ENCODE data around the gene C18orf63. TPM values are rescaled to one million over a fixed set of nuclear protein-coding genes. Genes with fewer than 3 reads are reported as not detected.

Gene C18orf63
- polyA plus RNA-seq, 1 experiment: not detected

DNA sequence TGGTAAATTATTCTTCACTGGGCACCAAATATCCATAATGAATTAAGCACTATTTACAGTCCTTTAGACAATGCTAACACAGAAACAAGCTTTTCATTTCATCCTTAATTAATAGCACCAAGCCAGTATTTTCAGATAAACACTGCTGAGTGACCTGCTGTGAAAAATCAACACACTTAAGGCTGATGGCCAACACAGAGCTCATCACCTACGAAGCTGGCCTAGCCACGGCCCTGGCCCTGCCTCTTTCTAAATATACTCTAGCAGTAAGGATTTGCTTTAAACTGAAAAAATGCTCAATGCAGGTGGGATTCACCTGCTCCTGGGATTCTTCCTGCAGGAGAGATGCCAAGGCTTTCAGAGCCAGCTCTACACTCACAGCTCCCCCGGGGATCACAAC lies 42.2 kb upstream of the C18orf63 start:
- DNase-seq (ENCODE audit: low read depth, low spot score): no peak
- H3K27me3 ChIP-seq (ENCODE audit: control insufficient read depth, insufficient read depth, low read length): no peaks in the 10 kb centered on the region
- POLR2A ChIA-PET: interaction anchor here (0.6 kb wide), 1 partner anchor 223 kb away, joined by 3 read pairs; the partner anchor contains the start of gene CNDP2
- H3K27ac ChIP-seq (ENCODE audit: low read depth, low read length): no peak overlapping the region
- no peaks in the 10 kb centered on the region for H3K9me3 ChIP-seq (ENCODE audit: control insufficient read depth, insufficient read depth, low read length)
- TF ChIP-seq, protein P1, sequence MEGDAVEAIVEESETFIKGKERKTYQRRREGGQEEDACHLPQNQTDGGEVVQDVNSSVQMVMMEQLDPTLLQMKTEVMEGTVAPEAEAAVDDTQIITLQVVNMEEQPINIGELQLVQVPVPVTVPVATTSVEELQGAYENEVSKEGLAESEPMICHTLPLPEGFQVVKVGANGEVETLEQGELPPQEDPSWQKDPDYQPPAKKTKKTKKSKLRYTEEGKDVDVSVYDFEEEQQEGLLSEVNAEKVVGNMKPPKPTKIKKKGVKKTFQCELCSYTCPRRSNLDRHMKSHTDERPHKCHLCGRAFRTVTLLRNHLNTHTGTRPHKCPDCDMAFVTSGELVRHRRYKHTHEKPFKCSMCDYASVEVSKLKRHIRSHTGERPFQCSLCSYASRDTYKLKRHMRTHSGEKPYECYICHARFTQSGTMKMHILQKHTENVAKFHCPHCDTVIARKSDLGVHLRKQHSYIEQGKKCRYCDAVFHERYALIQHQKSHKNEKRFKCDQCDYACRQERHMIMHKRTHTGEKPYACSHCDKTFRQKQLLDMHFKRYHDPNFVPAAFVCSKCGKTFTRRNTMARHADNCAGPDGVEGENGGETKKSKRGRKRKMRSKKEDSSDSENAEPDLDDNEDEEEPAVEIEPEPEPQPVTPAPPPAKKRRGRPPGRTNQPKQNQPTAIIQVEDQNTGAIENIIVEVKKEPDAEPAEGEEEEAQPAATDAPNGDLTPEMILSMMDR (IDR thresholded peaks at IDR 0.05; ENCODE audit: low read depth, low read length): no peak
- CTCF ChIA-PET: no interaction called here
- H3K4me3 ChIP-seq (ENCODE audit: low read depth, low read length): no peak overlapping the region

DNA sequence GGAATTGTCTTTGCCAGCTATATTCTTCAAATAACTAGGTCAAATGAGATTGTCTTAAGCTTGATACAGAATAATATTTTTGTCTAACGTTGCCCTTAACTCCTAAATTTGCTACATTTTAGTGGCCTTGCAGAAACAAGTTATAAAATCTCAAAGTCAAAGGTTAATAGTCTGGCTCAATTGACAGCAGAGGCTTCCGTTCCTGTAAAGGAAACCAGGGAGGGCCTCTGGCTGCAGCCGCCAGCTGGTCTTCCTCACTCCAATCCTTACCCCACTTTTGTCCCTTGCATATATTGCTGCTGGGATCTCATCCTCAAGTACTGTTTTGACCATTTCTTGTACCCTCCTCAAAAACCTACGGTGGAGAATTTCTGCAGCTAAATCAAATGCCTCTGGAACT lies 40.9 kb upstream of the C18orf63 start:
- POLR2A ChIA-PET: no interaction called here
- CTCF ChIA-PET: no interaction called here
- Histone ChIP-seq H3K27ac (ENCODE audit: low read depth, low read length) (no peak overlapping the region), H3K4me3 (ENCODE audit: low read depth, low read length) (no peak overlapping the region), H3K27me3 (ENCODE audit: control insufficient read depth, insufficient read depth, low read length) (no peaks in the 10 kb centered on the region), H3K9me3 (ENCODE audit: control insufficient read depth, insufficient read depth, low read length) (no peaks in the 10 kb centered on the region)
- TF ChIP-seq, protein P1 (IDR thresholded peaks at IDR 0.05; ENCODE audit: low read depth, low read length): no peak
- DNase-seq (ENCODE audit: low read depth, low spot score): no peak

DNA sequence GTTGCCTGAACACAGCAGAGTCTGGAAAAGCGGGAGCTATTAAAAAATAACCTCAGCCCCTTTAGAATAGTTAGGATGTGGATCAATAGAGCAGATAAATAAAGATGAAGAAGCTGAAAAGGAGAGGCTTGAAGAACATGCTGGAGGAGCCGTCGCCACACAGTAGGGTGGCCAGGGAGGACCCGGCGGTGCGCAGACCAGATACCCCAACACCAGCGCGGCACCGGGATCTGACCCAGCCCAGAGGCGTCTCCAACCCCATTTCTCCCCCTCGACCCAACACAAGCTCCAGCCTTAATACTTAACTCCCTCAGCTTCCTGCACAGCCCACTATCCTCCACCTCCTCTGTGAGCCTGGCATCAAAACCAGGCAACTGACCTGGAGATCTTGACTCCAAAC lies 39.9 kb upstream of the C18orf63 start:
- TF ChIP-seq, protein P1 (IDR thresholded peaks at IDR 0.05; ENCODE audit: low read depth, low read length): no peak
- no peak for DNase-seq (ENCODE audit: low read depth, low spot score)
- Histone ChIP-seq H3K9me3 (ENCODE audit: control insufficient read depth, insufficient read depth, low read length) (no peaks in the 10 kb centered on the region), H3K4me3 (ENCODE audit: low read depth, low read length) (no peak overlapping the region), H3K27ac (ENCODE audit: low read depth, low read length) (no peak overlapping the region), H3K27me3 (ENCODE audit: control insufficient read depth, insufficient read depth, low read length) (no peaks in the 10 kb centered on the region)
- POLR2A ChIA-PET: no interaction called here
- CTCF ChIA-PET: interaction anchor here (1.2 kb wide), 1 partner anchor 66 kb away, joined by 3 read pairs; no protein-coding TSS in a partner anchor

DNA sequence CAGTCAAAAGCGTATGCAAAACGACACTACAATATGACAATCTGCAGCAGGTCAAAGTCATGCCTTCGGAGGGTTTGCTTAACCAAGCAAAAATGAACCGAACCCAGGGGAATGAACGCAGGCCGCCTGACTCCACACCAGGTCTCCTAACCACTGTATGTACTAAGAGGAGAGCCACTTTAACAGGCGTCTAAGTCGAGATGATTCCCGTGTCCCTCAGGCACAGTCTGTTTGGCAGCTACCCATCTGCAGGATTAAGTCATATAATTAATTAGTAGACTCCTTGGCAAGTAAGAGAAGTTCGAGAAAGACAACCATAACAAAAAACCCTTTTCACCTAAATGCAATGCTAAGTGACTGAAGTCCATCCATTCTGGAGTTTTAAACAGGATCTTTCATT lies 39.0 kb upstream of the C18orf63 start:
- Histone ChIP-seq H3K27ac (ENCODE audit: low read depth, low read length) (no peak overlapping the region), H3K9me3 (ENCODE audit: control insufficient read depth, insufficient read depth, low read length) (no peaks in the 10 kb centered on the region), H3K4me3 (ENCODE audit: low read depth, low read length) (no peak overlapping the region), H3K27me3 (ENCODE audit: control insufficient read depth, insufficient read depth, low read length) (no peaks in the 10 kb centered on the region)
- CTCF ChIA-PET: interaction anchor here (1.2 kb wide), 1 partner anchor 66 kb away, joined by 3 read pairs; no protein-coding TSS in a partner anchor
- TF ChIP-seq, protein P1 (IDR thresholded peaks at IDR 0.05; ENCODE audit: low read depth, low read length): no peak
- POLR2A ChIA-PET: no interaction called here
- no peak for DNase-seq (ENCODE audit: low read depth, low spot score)

DNA sequence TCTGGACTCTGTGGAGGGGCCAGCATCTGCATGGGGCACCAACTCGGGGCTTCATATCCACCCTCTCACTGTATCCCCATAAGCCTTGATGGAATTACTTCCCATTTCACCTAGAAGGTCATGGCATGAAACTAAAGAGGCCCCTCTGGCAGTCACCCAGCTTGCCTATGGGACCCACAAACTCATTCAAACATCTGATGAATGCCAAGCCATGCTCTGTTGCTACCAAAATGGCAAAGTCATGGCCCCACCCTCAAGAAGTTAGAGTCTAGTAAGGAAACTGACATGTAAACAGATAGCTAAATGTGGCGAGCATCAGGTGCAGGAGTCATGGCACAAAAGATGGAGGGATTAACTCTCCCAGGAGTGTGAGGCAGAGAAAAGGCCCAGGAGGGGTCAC lies 38.3 kb upstream of the C18orf63 start:
- no peak overlapping the region for H3K27ac ChIP-seq (ENCODE audit: low read depth, low read length)
- CTCF ChIA-PET: no interaction called here
- no peaks in the 10 kb centered on the region for H3K9me3 ChIP-seq (ENCODE audit: control insufficient read depth, insufficient read depth, low read length)
- H3K4me3 ChIP-seq (ENCODE audit: low read depth, low read length): no peak overlapping the region
- DNase-seq (ENCODE audit: low read depth, low spot score): no peak
- TF ChIP-seq, protein P1 (IDR thresholded peaks at IDR 0.05; ENCODE audit: low read depth, low read length): no peak
- no peaks in the 10 kb centered on the region for H3K27me3 ChIP-seq (ENCODE audit: control insufficient read depth, insufficient read depth, low read length)
- POLR2A ChIA-PET: no interaction called here

All from AG04450 (cell line).